ENCODE data around the gene GSX1. TPM values are rescaled to one million over a fixed set of nuclear protein-coding genes. Genes with fewer than 3 reads are reported as not detected.
"Not testable (repeated sequence)": the region's sequence is repeated elsewhere in the genome, so short reads cannot be mapped to it uniquely, and the experiment has no call there.

GSX1 gene
- total RNA-seq (not detected), polyA plus RNA-seq (not detected), total RNA-seq (not detected)

DNA sequence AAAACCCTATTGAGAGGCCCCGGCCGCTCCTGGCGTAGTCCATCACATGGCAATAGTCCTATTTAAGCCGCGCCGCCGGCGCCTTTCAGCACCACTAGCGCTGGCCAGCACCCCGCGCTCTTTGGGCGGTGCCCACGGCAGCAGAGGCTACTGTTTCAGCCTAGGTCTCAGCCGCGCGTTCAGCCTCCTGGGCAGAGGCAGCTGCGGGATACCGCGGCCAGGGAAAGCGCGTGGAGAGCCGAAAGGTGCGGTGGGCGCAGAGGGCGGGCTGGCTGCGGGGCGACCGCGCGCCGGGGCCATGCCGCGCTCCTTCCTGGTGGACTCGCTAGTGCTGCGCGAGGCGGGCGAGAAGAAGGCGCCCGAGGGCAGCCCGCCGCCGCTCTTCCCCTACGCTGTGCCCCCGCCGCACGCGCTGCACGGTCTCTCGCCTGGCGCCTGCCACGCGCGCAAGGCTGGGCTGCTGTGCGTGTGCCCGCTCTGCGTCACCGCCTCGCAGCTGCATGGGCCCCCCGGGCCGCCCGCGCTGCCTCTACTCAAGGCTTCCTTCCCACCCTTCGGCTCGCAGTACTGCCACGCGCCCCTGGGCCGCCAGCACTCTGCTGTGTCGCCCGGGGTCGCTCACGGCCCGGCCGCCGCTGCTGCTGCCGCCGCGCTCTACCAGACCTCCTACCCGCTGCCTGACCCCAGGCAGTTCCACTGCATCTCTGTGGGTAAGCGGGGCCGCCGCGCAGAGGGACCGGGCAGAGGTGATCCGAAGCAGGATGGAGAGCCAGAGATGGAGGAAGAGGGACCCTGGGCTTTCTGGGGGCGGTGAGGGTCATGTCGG, at the start of gene GSX1:
Gene GSX1, plus strand, starts transcription at position 91 of the 826 bp plus-strand sequence. Its CDS starts 208 bp downstream, at position 299.
- ATAC-seq (peak; percentile 75), DNase-seq (peak in 7 of 9 donors; percentile 33 to 55 (median 41))
- Histone ChIP-seq H3K4me3 (ENCODE audit: low read length) (peak within 1 kb of the TSS; percentile 59), H3K27me3 (ENCODE audit: control insufficient read depth in 2 of 2, insufficient read depth in 2 of 2, low read length in 2 of 2) (peaks cover 10 to 29% of the 10 kb centered on the region in 2 donors), H3K36me3 (ENCODE audit: control insufficient read depth in 2 of 3, insufficient read depth in 3 of 3, low read length in 3 of 3) (no peaks in the 10 kb centered on the region), H3K27ac (ENCODE audit: low read depth, low read length) (no peak within 1 kb of the TSS), H3K4me1 (ENCODE audit: control insufficient read depth in 2 of 2, insufficient read depth in 2 of 2, low read length in 2 of 2) (peaks cover 17 to 18% of the 10 kb centered on the region in 2 donors), H3K9me3 (ENCODE audit: control insufficient read depth in 2 of 3, low read length in 3 of 3) (no peaks in the 10 kb centered on the region)
- peaks cover 75 to 89% (median 83%) of the 10 kb centered on the region in 5 donors for H3K27me3 Mint-ChIP-seq
- peak within 1 kb of the TSS in 2 of 9 donors; percentile 48 to 58 for H3K27ac Mint-ChIP-seq
- peaks cover 0 to 10% (median 4%) of the 10 kb centered on the region in 5 donors for H3K36me3 Mint-ChIP-seq
- peaks cover 28 to 59% (median 44%) of the 10 kb centered on the region in 7 donors for H3K4me1 Mint-ChIP-seq
- peak within 1 kb of the TSS; percentile 74 to 92 (median 87) for H3K4me3 Mint-ChIP-seq
- H3K9me3 Mint-ChIP-seq = peaks cover 0 to 11% (median under 1%) of the 10 kb centered on the region in 11 donors
- POLR2A ChIA-PET = no interaction called here
- CTCF ChIA-PET = no interaction called here
- intact Hi-C loops (cut with micrococcal nuclease) = loop anchor here in 1 of 2 donors (2.0 kb wide), 2 partner anchors 28 to 136 kb away; no protein-coding TSS in a partner anchor

DNA sequence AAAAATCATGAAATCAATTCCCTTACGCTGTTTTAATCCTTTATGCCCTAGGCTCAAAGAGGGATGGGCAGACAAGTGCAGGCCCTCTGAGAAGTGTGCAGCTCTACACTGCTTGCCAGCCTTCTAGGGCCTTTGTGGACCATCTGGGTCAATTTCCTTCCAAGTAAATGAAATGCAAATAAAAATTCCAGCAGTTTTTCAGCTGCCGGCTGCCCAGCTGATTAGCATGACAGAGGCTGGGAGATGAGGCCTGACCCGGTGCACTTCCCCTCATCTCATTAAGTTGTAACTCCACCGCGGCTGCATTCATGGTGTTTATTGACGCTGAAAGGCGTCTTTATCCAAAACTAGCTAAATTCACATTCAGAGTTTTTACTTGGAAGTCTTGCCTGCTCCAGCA, 47.5 kb upstream of the GSX1 start:
- Mint-ChIP-seq H3K36me3 (peaks cover 0 to 3% (median 0%) of the 10 kb centered on the region in 5 donors), H3K27me3 (peaks cover 1 to 21% (median 15%) of the 10 kb centered on the region in 5 donors), H3K9me3 (peaks cover 0 to 3% (median 0%) of the 10 kb centered on the region in 11 donors), H3K4me3 (no peak overlapping the region), H3K4me1 (peaks cover 0 to 6% (median 0%) of the 10 kb centered on the region in 7 donors), H3K27ac (no peak overlapping the region)
- H3K27me3 ChIP-seq (ENCODE audit: control insufficient read depth in 2 of 2, insufficient read depth in 2 of 2, low read length in 2 of 2) = no peaks in the 10 kb centered on the region
- POLR2A ChIA-PET = no interaction called here
- no peak overlapping the region for H3K27ac ChIP-seq (ENCODE audit: low read depth, low read length)
- H3K9me3 ChIP-seq (ENCODE audit: control insufficient read depth in 2 of 3, low read length in 3 of 3) = no peaks in the 10 kb centered on the region
- no peak for ATAC-seq
- no peak overlapping the region for H3K4me3 ChIP-seq (ENCODE audit: low read length)
- no peak for DNase-seq
- intact Hi-C loops (cut with micrococcal nuclease) = no loop called here
- no peaks in the 10 kb centered on the region for H3K4me1 ChIP-seq (ENCODE audit: control insufficient read depth in 2 of 2, insufficient read depth in 2 of 2, low read length in 2 of 2)
- CTCF ChIA-PET = no interaction called here
- H3K36me3 ChIP-seq (ENCODE audit: control insufficient read depth in 2 of 3, insufficient read depth in 3 of 3, low read length in 3 of 3) = no peaks in the 10 kb centered on the region

DNA sequence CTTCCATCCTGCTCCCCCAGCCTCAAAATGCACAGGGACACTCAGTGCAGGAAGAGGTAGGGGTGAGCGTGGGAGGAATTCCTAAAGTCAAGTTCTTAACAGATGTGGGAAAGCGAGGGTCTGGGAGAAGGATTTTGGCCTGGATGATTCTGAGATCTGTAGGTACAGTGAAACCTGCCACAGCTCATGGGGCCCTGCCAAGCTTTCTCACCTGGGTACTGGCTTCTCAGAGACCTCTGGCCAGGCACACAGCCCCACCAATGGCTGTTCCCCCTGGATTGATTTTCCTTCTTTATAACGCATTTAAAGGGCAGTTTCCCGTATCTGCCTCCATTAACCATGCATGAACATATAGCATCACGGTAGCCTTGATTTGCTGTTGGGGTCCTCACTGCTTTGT, 47.0 kb upstream of the GSX1 start:
- H3K27me3 Mint-ChIP-seq = peaks cover 0 to 21% (median 15%) of the 10 kb centered on the region in 5 donors
- intact Hi-C loops (cut with micrococcal nuclease) = no loop called here
- CTCF ChIA-PET = no interaction called here

DNA sequence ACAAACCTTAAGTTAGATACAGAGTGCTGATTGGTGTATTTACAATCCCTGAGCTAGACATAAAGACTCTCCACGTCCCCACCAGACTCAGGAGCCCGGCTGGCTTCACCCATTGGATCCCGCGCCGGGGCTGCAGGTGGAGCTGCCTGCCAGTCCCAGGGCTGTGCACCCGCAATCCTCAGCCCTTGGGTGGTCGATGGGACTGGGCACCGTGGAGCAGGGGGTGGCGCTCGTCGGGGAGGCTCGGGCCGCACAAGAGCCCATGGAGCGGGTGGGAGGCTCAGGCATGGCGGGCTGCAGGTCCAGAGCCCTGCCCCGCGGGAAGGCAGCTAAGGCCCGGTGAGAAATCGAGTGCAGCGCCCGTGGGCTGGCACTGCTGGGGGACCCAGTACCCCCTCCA, 44.1 kb upstream of the GSX1 start:
- H3K4me3 Mint-ChIP-seq; H3K9me3 ChIP-seq (ENCODE audit: control insufficient read depth in 2 of 3, low read length in 3 of 3); H3K27me3 ChIP-seq (ENCODE audit: control insufficient read depth in 2 of 2, insufficient read depth in 2 of 2, low read length in 2 of 2); H3K36me3 Mint-ChIP-seq; H3K27ac Mint-ChIP-seq; H3K36me3 ChIP-seq (ENCODE audit: control insufficient read depth in 2 of 3, insufficient read depth in 3 of 3, low read length in 3 of 3); H3K4me1 Mint-ChIP-seq; ATAC-seq; POLR2A ChIA-PET; intact Hi-C loops (cut with micrococcal nuclease); H3K4me1 ChIP-seq (ENCODE audit: control insufficient read depth in 2 of 2, insufficient read depth in 2 of 2, low read length in 2 of 2); H3K9me3 Mint-ChIP-seq; CTCF ChIA-PET; DNase-seq; H3K4me3 ChIP-seq (ENCODE audit: low read length); H3K27ac ChIP-seq (ENCODE audit: low read depth, low read length): not testable (repeated sequence)
- H3K27me3 Mint-ChIP-seq = peaks cover 10 to 31% (median 16%) of the 10 kb centered on the region in 5 donors

More for the DNA sequence above, 47.0 kb upstream of the GSX1 start:
- Histone ChIP-seq H3K27ac (ENCODE audit: low read depth, low read length) (no peak overlapping the region), H3K4me1 (ENCODE audit: control insufficient read depth in 2 of 2, insufficient read depth in 2 of 2, low read length in 2 of 2) (no peaks in the 10 kb centered on the region), H3K4me3 (ENCODE audit: low read length) (no peak overlapping the region), H3K9me3 (ENCODE audit: control insufficient read depth in 2 of 3, low read length in 3 of 3) (no peaks in the 10 kb centered on the region), H3K36me3 (ENCODE audit: control insufficient read depth in 2 of 3, insufficient read depth in 3 of 3, low read length in 3 of 3) (no peaks in the 10 kb centered on the region), H3K27me3 (ENCODE audit: control insufficient read depth in 2 of 2, insufficient read depth in 2 of 2, low read length in 2 of 2) (no peaks in the 10 kb centered on the region)
- Mint-ChIP-seq H3K4me3 (no peak overlapping the region), H3K9me3 (peaks cover 0 to 3% (median 0%) of the 10 kb centered on the region in 11 donors), H3K4me1 (peaks cover 0 to 6% (median 0%) of the 10 kb centered on the region in 7 donors), H3K27ac (no peak overlapping the region), H3K36me3 (peaks cover 0 to 3% (median 0%) of the 10 kb centered on the region in 5 donors)
- DNase-seq (no peak), ATAC-seq (no peak)
- POLR2A ChIA-PET = no interaction called here

DNA sequence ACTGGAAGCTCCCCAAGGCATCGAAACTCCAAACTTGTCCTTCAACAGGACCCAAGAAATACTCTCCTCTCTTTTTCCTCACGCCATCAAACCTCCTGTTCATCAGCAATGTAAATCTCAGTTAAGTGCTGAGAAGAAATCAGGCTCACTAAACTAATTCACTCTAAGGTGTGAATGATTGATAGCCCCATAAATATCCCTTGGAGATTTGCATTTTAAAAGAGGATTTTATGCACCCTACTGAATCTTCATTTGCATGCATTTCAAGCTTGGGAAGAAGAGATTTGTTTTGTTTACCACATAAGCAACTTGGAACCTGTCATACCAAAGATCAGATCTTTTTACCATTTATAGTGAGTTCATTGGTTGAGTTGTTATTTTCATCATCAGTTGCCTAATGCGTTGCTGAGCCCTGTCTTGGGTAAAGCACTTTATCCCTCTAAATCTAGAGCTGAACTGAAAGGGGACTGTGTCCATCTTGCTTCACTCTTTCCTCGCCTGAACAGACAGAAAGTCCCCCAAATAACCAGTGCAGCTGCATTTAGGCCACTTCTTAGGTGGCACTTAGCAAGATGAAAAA, 40.2 kb upstream of the GSX1 start:
- H3K27ac ChIP-seq (ENCODE audit: low read depth, low read length) = no peak overlapping the region
- Mint-ChIP-seq H3K27me3 (peaks cover 10 to 24% (median 14%) of the 10 kb centered on the region in 5 donors), H3K9me3 (peaks cover 3 to 31% (median 14%) of the 10 kb centered on the region in 11 donors), H3K36me3 (peaks cover 0 to 6% (median 0%) of the 10 kb centered on the region in 5 donors), H3K27ac (no peak overlapping the region), H3K4me1 (no peaks in the 10 kb centered on the region), H3K4me3 (peak overlapping the region in 1 of 10 donors; percentile 20)
- ChIA-PET POLR2A (no interaction called here), CTCF (no interaction called here)
- no peaks in the 10 kb centered on the region for H3K27me3 ChIP-seq (ENCODE audit: control insufficient read depth in 2 of 2, insufficient read depth in 2 of 2, low read length in 2 of 2)
- peaks cover 0 to 7% (median 0%) of the 10 kb centered on the region in 3 experiments for H3K9me3 ChIP-seq (ENCODE audit: control insufficient read depth in 2 of 3, low read length in 3 of 3)
- H3K36me3 ChIP-seq (ENCODE audit: control insufficient read depth in 2 of 3, insufficient read depth in 3 of 3, low read length in 3 of 3) = no peaks in the 10 kb centered on the region
- no peaks in the 10 kb centered on the region for H3K4me1 ChIP-seq (ENCODE audit: control insufficient read depth in 2 of 2, insufficient read depth in 2 of 2, low read length in 2 of 2)
- no peak overlapping the region for H3K4me3 ChIP-seq (ENCODE audit: low read length)
- ATAC-seq (no peak), DNase-seq (no peak)
- intact Hi-C loops (cut with micrococcal nuclease) = no loop called here

DNA sequence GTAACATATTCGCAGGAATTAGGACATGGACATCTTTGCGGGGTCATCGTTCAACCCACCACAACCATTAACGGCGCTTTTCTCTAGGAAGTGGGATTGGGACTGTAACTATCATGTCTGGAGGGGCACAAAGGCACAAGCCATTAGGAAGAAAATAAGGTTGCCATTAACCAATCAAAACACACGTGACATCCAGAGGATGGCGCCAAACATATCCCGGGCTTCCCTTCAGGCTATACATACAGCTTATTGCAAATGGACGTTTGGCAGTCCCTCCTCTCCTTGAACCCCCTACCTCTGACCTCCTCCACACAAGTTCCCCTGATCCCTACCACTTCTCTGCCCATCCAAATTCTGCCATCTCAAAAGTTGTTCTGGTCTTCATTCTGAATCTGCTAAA, 26.6 kb upstream of the GSX1 start:
- Mint-ChIP-seq H3K4me1 (no peaks in the 10 kb centered on the region), H3K27me3 (peaks cover 8 to 50% (median 43%) of the 10 kb centered on the region in 5 donors), H3K9me3 (peaks cover 0 to 1% (median 0%) of the 10 kb centered on the region in 11 donors), H3K4me3 (no peak overlapping the region), H3K27ac (no peak overlapping the region), H3K36me3 (peaks cover 0 to 4% (median 0%) of the 10 kb centered on the region in 5 donors)
- H3K4me3 ChIP-seq (ENCODE audit: low read length) = no peak overlapping the region
- no peaks in the 10 kb centered on the region for H3K9me3 ChIP-seq (ENCODE audit: control insufficient read depth in 2 of 3, low read length in 3 of 3)
- DNase-seq = no peak
- ChIA-PET CTCF (no interaction called here), POLR2A (no interaction called here)
- intact Hi-C loops (cut with micrococcal nuclease) = no loop called here
- no peaks in the 10 kb centered on the region for H3K4me1 ChIP-seq (ENCODE audit: control insufficient read depth in 2 of 2, insufficient read depth in 2 of 2, low read length in 2 of 2)
- no peak for ATAC-seq
- no peaks in the 10 kb centered on the region for H3K27me3 ChIP-seq (ENCODE audit: control insufficient read depth in 2 of 2, insufficient read depth in 2 of 2, low read length in 2 of 2)
- H3K27ac ChIP-seq (ENCODE audit: low read depth, low read length) = no peak overlapping the region
- no peaks in the 10 kb centered on the region for H3K36me3 ChIP-seq (ENCODE audit: control insufficient read depth in 2 of 3, insufficient read depth in 3 of 3, low read length in 3 of 3)
